IMR-90 (cell line): Measurements from ENCODE around the gene NABP1.

Experiments used
- CEBPB ChIP-seq: IDR thresholded peaks from 2 replicates; pipeline ENCODE4 v1.6.1; 2012; ENCODE audit warnings: low read depth, low read length, improper control_type of control experiment
- ELK1 ChIP-seq: fragments of 150-350 bp; IDR thresholded peaks from 2 replicates; pipeline ENCODE4 v1.6.1; 2016; ENCODE audit warnings: low read depth, mild to moderate bottlenecking, low read length, moderate library complexity, borderline replicate concordance
- FOS ChIP-seq: fragments of 150-350 bp; IDR thresholded peaks from 2 replicates; pipeline ENCODE4 v1.6.1; 2016; ENCODE audit warnings: low read depth, low read length
- MXI1 ChIP-seq: IDR thresholded peaks from 2 replicates; pipeline ENCODE4 v1.6.1; 2012; ENCODE audit warnings: low read depth, mild to moderate bottlenecking, low read length, moderate library complexity, borderline replicate concordance
- NFE2L2 ChIP-seq: fragments of 150-350 bp; IDR thresholded peaks from 2 replicates; pipeline ENCODE4 v1.6.1; 2016; ENCODE audit warnings: low read depth, mild to moderate bottlenecking, low read length
- POLR2A ChIP-seq: IDR thresholded peaks from 2 replicates; pipeline ENCODE4 v1.6.1; 2012; ENCODE audit warnings: mild to moderate bottlenecking, low read depth, low read length
- RFX5 ChIP-seq: IDR thresholded peaks from 2 replicates; pipeline ENCODE4 v1.8.0; 2012; ENCODE audit warnings: low read depth, mild to moderate bottlenecking, low read length, moderate library complexity
- TF ChIP-seq, protein P1 (sequence below): conservative IDR thresholded peaks from 2 replicates; pipeline ENCODE4 v1.5.1; 2012; ENCODE audit warnings: mild to moderate bottlenecking, low read depth, low read length, improper control_type of control experiment

DNA sequence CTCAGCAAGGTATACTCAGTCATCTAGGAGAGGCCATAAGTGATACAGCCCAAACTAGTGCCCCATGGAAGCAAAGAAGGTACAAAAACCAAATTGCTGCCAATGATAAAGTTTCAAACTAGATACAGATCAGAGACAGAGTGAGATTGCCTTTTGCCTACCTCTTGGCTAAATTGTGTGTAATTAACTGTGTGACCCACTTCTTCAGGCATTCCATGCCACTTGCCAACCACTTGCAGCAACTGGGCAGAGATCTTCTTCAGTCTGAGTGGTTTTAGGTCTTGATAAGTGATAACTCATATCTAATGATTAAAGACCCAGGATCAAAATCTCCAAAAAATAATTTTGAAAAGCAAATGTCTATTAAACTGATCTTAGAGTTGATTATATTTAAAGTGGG lies 21.1 kb upstream of the NABP1 start:
- TF ChIP-seq, protein P1, sequence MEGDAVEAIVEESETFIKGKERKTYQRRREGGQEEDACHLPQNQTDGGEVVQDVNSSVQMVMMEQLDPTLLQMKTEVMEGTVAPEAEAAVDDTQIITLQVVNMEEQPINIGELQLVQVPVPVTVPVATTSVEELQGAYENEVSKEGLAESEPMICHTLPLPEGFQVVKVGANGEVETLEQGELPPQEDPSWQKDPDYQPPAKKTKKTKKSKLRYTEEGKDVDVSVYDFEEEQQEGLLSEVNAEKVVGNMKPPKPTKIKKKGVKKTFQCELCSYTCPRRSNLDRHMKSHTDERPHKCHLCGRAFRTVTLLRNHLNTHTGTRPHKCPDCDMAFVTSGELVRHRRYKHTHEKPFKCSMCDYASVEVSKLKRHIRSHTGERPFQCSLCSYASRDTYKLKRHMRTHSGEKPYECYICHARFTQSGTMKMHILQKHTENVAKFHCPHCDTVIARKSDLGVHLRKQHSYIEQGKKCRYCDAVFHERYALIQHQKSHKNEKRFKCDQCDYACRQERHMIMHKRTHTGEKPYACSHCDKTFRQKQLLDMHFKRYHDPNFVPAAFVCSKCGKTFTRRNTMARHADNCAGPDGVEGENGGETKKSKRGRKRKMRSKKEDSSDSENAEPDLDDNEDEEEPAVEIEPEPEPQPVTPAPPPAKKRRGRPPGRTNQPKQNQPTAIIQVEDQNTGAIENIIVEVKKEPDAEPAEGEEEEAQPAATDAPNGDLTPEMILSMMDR: no peak
- TF ChIP-seq RFX5 (no peak), POLR2A (no peak), MXI1 (no peak), FOS (no peak), NFE2L2 (no peak), ELK1 (no peak), CEBPB (no peak)
